Astrocyte of the spinal cord (primary cell): Measurements from ENCODE around the gene CSK.

ENCODE experiments used
- DNase-seq: peaks from one replicate; pipeline ENCODE4 v3.0.0; 2011; ENCODE audit warnings: low read depth, low spot score
- H3K4me3 ChIP-seq: 2 replicates; pipeline ENCODE4 v1.5.1; 2011; ENCODE audit warnings: low read depth, mild to moderate bottlenecking, low read length, moderate library complexity
- in situ Hi-C: cut with HindIII; loops from 2 replicates; pipeline ENCODE4 v1.10.0; 2017; ENCODE audit warnings: low sequenced_read_pairs
- TF ChIP-seq, protein P1 (sequence below): IDR thresholded peaks from 2 replicates; pipeline ENCODE4 v1.5.1; 2012; ENCODE audit warnings: low read depth, mild to moderate bottlenecking, low read length, inconsistent platforms

CSK gene

DNA sequence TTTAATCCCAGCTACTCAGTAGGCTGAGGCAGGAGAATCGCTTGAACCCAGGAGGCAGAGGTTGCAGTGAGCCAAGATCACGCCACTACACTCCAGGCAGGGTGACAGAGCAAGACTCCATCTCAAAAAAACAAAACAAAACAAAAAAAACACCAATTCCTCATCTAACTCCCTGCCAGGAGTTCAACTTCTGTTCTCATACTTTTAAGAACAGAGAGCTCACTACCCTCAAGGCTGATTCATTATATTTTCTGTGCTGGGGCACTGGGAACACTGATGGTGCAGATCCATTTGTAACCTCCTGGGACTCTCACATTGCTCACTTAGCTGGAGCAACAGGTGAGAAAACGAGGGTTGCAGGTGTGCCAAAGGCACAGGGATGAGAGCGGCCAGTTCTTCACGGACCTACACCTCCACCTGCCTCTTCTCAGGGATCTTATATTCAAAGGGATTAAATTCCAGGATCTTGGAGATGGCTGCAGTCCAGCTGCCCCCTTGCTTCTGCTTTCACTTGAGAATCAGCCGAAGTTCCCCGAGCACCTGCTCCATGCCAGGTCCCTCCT, 12.3 kb upstream of the CSK start:
- DNase-seq, result no peak
- TF ChIP-seq, protein P1, sequence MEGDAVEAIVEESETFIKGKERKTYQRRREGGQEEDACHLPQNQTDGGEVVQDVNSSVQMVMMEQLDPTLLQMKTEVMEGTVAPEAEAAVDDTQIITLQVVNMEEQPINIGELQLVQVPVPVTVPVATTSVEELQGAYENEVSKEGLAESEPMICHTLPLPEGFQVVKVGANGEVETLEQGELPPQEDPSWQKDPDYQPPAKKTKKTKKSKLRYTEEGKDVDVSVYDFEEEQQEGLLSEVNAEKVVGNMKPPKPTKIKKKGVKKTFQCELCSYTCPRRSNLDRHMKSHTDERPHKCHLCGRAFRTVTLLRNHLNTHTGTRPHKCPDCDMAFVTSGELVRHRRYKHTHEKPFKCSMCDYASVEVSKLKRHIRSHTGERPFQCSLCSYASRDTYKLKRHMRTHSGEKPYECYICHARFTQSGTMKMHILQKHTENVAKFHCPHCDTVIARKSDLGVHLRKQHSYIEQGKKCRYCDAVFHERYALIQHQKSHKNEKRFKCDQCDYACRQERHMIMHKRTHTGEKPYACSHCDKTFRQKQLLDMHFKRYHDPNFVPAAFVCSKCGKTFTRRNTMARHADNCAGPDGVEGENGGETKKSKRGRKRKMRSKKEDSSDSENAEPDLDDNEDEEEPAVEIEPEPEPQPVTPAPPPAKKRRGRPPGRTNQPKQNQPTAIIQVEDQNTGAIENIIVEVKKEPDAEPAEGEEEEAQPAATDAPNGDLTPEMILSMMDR, result no peak
- H3K4me3 ChIP-seq, result no peak overlapping the region
- in situ Hi-C loops, result no loop called here

DNA sequence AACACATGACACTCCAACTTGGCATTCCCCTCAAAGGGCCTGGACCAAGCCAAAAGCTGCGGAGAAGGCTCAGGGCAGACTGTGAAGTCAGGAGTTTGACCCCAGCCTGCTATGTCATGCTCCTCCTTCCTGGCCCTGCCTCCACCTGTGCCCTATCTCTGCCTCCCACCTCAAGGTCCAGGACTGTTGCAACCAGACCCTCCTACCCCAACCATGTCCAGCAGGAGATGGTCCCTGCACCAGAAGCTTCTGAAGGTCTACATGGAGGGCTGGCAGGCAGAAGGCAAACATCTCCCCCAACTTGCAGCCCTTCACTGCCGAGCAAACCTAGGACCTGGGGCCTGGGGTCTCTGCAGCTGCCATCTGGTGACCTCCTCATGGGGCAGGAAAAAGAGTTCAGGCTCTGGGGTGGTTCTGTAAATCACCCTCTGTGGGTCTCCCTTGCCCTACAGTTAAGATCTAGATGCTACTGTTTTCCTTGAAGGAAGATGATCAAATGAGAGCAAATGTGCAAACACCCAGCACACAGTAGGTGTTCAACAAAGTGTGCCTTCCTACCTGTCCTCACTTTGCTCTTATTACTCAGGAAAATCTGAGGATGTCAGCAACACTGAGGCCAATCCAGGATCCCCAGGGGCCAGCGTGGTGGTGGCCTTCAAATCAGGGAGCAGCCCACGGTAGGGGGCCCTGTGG, 11.5 kb upstream of the CSK start:
- in situ Hi-C loops, result no loop called here
- DNase-seq, result no peak
- H3K4me3 ChIP-seq, result no peak overlapping the region
- TF ChIP-seq, protein P1, result no peak

DNA sequence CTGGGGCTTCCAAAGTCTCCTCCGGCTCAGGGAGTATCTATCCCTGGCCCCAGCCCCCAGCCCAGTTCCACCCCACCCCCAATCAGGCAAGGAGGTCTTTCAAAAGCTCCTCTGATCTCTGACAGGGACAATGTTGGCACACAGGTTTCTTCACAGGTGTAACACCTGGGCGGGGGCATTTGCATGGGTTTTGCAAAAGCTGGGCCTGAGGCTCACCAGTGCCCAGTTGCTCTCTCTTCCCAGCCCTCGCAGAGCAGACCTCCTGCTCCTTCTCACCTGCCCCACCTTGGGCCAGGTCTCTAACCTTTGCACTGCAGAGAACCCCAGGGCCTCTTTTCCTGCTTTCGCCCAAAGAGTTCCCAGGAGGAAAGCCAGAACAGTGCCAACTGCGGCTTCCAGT, 8.6 kb upstream of the CSK start:
- in situ Hi-C loops, result no loop called here
- no peak for DNase-seq
- TF ChIP-seq, protein P1, result no peak

DNA sequence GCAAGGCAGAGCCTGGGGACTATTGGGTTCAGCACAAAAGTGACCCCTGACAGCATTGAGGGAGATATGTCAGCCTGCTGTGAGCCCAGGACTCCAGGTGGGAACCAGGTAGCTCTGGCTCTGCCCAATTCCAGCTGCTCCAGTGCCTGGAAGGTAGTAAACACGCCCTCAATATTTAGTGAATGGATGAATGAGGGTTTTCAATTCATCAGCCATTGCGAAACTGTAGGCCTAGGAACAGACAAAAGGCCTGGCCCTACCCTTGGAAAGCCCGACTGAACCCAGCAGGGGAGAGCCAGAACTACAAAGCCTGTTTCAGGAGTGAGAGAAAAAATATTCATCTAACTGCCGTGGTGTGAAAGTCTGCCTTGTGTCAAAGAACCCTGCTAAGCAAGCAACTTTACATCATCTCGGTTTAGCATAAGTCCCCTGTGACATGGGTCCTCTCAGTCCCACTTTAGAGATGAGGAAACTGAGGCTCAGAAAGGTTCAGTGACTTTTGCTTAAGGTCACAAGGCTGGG, 8.1 kb upstream of the CSK start:
- in situ Hi-C loops, result no loop called here
- no peak overlapping the region for H3K4me3 ChIP-seq
- TF ChIP-seq, protein P1, result no peak
- DNase-seq, result no peak

More for the DNA sequence above, 8.6 kb upstream of the CSK start:
- H3K4me3 ChIP-seq, result no peak overlapping the region

DNA sequence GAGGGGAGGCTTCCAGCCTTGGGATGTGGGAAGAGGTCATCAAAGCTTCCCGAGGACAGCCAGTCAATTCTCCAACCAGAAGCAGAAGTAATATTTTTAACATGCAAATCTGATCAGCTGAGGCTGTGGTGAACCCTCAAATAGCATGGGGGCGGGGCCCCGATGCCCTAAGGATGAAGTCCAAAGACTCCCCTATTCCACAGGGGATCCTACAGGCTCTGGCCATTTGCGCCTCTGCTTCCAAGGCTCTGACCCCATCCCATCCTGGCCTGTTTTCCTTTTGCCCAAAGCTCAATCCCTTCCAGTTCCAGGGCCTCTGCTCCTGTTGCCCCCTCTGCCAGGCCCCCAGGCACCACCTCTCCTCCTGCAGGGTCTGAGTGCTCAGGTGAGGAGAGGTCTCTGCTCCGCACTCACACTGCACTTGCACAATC, 6.7 kb upstream of the CSK start:
- TF ChIP-seq, protein P1, result no peak
- no peak for DNase-seq
- in situ Hi-C loops, result no loop called here
- no peak overlapping the region for H3K4me3 ChIP-seq

DNA sequence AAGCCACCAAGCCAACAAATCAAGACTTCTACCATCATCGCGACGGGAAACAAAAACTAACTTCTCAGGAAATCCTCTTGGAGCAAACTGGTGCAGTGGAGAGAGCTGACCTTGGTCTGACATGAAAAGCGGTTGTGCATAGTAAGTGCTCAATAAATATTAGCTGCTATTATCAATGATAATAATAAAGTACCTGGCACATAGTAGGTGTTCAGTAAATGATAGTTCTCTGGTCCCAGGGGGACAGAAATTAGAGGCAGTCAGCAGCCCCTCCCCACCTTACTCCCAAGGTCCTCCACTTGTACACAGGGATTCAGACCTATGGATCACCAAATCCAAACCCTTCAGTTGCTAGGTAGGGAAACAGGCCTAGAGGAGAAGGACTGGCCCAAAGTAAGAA, 6.0 kb upstream of the CSK start:
- TF ChIP-seq, protein P1, result no peak
- H3K4me3 ChIP-seq, result no peak overlapping the region
- no peak for DNase-seq
- in situ Hi-C loops, result no loop called here
